ENCODE measurements around the gene ZNF516. TPM values are rescaled to one million over a fixed set of nuclear protein-coding genes. Genes with fewer than 3 reads are reported as not detected.

Gene ZNF516
- total RNA-seq, 1 experiment from 2014 or later: 28.3 TPM

- ChIA-PET POLR2A (no interaction called here), CTCF (no interaction called here)
- Mint-ChIP-seq H3K4me3 (ENCODE audit: unreplicated experiment) (no peak overlapping the region), H3K27me3 (ENCODE audit: insufficient read depth, unreplicated experiment) (no peaks in the 10 kb centered on the region), H3K4me1 (ENCODE audit: insufficient read depth, unreplicated experiment) (no peaks in the 10 kb centered on the region), H3K36me3 (ENCODE audit: insufficient read depth, unreplicated experiment) (no peaks in the 10 kb centered on the region), H3K9me3 (ENCODE audit: unreplicated experiment) (no peaks in the 10 kb centered on the region), H3K27ac (ENCODE audit: low read depth, unreplicated experiment) (no peak overlapping the region)
- intact Hi-C loops (cut with micrococcal nuclease): loop anchor here (10.0 kb wide), 1 partner anchor 616 kb away; no protein-coding TSS in a partner anchor
- no TSS peak for BruUV-seq (replicated peaks)
- DNase-seq (ENCODE audit: unreplicated experiment): no peak
- TF ChIP-seq, protein P1, sequence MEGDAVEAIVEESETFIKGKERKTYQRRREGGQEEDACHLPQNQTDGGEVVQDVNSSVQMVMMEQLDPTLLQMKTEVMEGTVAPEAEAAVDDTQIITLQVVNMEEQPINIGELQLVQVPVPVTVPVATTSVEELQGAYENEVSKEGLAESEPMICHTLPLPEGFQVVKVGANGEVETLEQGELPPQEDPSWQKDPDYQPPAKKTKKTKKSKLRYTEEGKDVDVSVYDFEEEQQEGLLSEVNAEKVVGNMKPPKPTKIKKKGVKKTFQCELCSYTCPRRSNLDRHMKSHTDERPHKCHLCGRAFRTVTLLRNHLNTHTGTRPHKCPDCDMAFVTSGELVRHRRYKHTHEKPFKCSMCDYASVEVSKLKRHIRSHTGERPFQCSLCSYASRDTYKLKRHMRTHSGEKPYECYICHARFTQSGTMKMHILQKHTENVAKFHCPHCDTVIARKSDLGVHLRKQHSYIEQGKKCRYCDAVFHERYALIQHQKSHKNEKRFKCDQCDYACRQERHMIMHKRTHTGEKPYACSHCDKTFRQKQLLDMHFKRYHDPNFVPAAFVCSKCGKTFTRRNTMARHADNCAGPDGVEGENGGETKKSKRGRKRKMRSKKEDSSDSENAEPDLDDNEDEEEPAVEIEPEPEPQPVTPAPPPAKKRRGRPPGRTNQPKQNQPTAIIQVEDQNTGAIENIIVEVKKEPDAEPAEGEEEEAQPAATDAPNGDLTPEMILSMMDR (IDR thresholded peaks at IDR 0.05; ENCODE audit: unreplicated experiment): no peak
Observed at GRCh38 chr18:76340410-76340809, 154.6 kb downstream of the ZNF516 start.

GRCh38 chr18:76339246-76339620 is 155.8 kb downstream of the ZNF516 start:
- ChIA-PET CTCF (interaction anchor here (1.0 kb wide), 1 partner anchor 418 kb away, joined by 3 read pairs; no protein-coding TSS in a partner anchor), POLR2A (interaction anchor here (1.2 kb wide), 1 partner anchor 1075 kb away, joined by 3 read pairs; no protein-coding TSS in a partner anchor)
- no peaks in the 10 kb centered on the region for H3K36me3 Mint-ChIP-seq (ENCODE audit: insufficient read depth, unreplicated experiment)
- no peaks in the 10 kb centered on the region for H3K9me3 Mint-ChIP-seq (ENCODE audit: unreplicated experiment)
- intact Hi-C loops (cut with micrococcal nuclease): no loop called here
- H3K4me3 Mint-ChIP-seq (ENCODE audit: unreplicated experiment): no peak overlapping the region
- DNase-seq (ENCODE audit: unreplicated experiment): peak; percentile 38
- no peaks in the 10 kb centered on the region for H3K27me3 Mint-ChIP-seq (ENCODE audit: insufficient read depth, unreplicated experiment)
- TF ChIP-seq, protein P1 (IDR thresholded peaks at IDR 0.05; ENCODE audit: unreplicated experiment): no peak
- no peak overlapping the region for H3K27ac Mint-ChIP-seq (ENCODE audit: low read depth, unreplicated experiment)
- BruUV-seq (replicated peaks): no TSS peak
- H3K4me1 Mint-ChIP-seq (ENCODE audit: insufficient read depth, unreplicated experiment): no peaks in the 10 kb centered on the region

DNA sequence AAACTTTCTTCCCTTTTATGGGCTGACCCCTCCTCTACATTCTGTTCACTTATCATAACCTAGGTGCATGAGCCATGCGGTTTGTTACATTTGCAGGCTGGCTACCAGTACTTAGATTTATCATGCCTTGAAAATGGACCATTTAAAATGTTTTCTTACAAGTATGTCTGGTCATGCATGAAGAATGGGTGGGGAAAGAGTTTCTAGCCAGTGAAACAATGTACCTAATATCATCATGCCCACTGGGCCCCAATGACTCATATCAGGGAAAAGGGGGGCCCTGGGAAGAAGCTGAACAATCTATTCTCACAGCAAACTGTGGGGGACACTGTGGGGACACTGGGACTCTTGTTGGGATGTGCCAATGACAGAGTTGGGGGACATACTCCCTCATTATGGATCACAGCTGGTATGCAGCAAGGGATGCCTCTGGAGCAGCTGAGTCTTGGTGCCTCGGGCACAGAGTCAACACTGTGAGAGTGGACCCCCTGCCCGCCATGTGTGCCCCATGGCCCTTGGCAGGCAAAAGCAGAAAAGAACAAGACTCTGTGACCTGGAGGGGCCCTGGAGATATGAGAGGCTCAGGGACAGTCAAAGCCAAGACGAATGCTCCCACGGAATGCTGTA is 156.3 kb downstream of the ZNF516 start:
- H3K4me1 Mint-ChIP-seq (ENCODE audit: insufficient read depth, unreplicated experiment): no peaks in the 10 kb centered on the region
- TF ChIP-seq, protein P1 (IDR thresholded peaks at IDR 0.05; ENCODE audit: unreplicated experiment): no peak
- no peaks in the 10 kb centered on the region for H3K27me3 Mint-ChIP-seq (ENCODE audit: insufficient read depth, unreplicated experiment)
- BruUV-seq (replicated peaks): no TSS peak
- H3K27ac Mint-ChIP-seq (ENCODE audit: low read depth, unreplicated experiment): no peak overlapping the region
- POLR2A ChIA-PET: interaction anchor here (1.2 kb wide), 1 partner anchor 1074 kb away, joined by 3 read pairs; no protein-coding TSS in a partner anchor
- H3K36me3 Mint-ChIP-seq (ENCODE audit: insufficient read depth, unreplicated experiment): no peaks in the 10 kb centered on the region
- H3K4me3 Mint-ChIP-seq (ENCODE audit: unreplicated experiment): no peak overlapping the region
- CTCF ChIA-PET: interaction anchor here (0.7 to 1.0 kb wide), 2 partner anchors 9 to 418 kb away, joined by 3 read pairs; no protein-coding TSS in a partner anchor
- intact Hi-C loops (cut with micrococcal nuclease): no loop called here
- H3K9me3 Mint-ChIP-seq (ENCODE audit: unreplicated experiment): no peaks in the 10 kb centered on the region
- DNase-seq (ENCODE audit: unreplicated experiment): no peak

GRCh38 chr18:76338088-76338487 is 157.0 kb downstream of the ZNF516 start:
- CTCF ChIA-PET: interaction anchor here (0.7 kb wide), 1 partner anchor 10 kb away, joined by 3 read pairs; no protein-coding TSS in a partner anchor
- H3K9me3 Mint-ChIP-seq (ENCODE audit: unreplicated experiment): no peaks in the 10 kb centered on the region
- H3K27me3 Mint-ChIP-seq (ENCODE audit: insufficient read depth, unreplicated experiment): no peaks in the 10 kb centered on the region
- H3K4me1 Mint-ChIP-seq (ENCODE audit: insufficient read depth, unreplicated experiment): no peaks in the 10 kb centered on the region
- DNase-seq (ENCODE audit: unreplicated experiment): no peak
- TF ChIP-seq, protein P1 (IDR thresholded peaks at IDR 0.05; ENCODE audit: unreplicated experiment): no peak
- intact Hi-C loops (cut with micrococcal nuclease): no loop called here
- H3K36me3 Mint-ChIP-seq (ENCODE audit: insufficient read depth, unreplicated experiment): no peaks in the 10 kb centered on the region
- no peak overlapping the region for H3K4me3 Mint-ChIP-seq (ENCODE audit: unreplicated experiment)
- H3K27ac Mint-ChIP-seq (ENCODE audit: low read depth, unreplicated experiment): no peak overlapping the region
- BruUV-seq (replicated peaks): no TSS peak
- POLR2A ChIA-PET: no interaction called here
